ENCODE data around the gene TLE2. TPM values are rescaled to one million over a fixed set of nuclear protein-coding genes. Genes with fewer than 3 reads are reported as not detected.

Gene TLE2
- total and polyA plus RNA-seq, 2 donors (not counting 3 experiments of a cell fraction or from before 2014, with no cell fraction given) = 32.0 to 38.8 TPM

DNA sequence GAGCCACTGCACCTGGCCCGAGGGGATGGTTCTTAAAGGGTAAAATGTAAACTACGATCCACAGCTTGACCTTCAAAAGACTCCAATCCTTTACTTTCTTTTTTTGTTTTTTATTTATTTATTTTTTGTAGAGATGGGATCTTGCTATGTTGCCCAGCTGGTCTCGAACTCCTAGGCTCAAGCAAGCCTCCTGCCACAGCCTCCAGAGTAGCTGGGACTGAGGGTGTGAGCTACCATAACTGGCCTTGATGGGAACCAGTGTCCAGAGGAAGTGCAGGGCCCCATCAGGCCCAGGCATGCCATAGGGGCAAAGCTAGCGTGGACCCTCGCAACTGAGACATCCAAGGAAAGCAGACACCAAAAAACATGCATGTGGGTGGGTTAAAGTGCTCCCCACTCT, 66.0 kb downstream of the TLE2 start:
- Histone ChIP-seq H3K27me3 (ENCODE audit: control insufficient read depth in 2 of 2, insufficient read depth in 2 of 2, low read length in 2 of 2) (no peaks in the 10 kb centered on the region), H3K9me1 (replicated peaks; ENCODE audit: control insufficient read depth, extremely low read depth, insufficient read depth, low read length) (no peaks in the 10 kb centered on the region), H2AFZ (ENCODE audit: low read depth, low read length) (no peak overlapping the region), H3K79me2 (ENCODE audit: control insufficient read depth, insufficient read depth, low read length) (no peaks in the 10 kb centered on the region), H4K20me1 (replicated peaks; ENCODE audit: control insufficient read depth, extremely low read depth, insufficient read depth, low read length) (no peaks in the 10 kb centered on the region), H3K4me3 (replicated peaks in 1 of 3; ENCODE audit: insufficient read depth in 1 of 3, low read depth in 1 of 3, low read length in 3 of 3) (no peak overlapping the region), H3K36me3 (ENCODE audit: control insufficient read depth in 2 of 2, extremely low read depth in 1 of 2, insufficient read depth in 2 of 2, low read length in 2 of 2) (no peaks in the 10 kb centered on the region), H3K9ac (replicated peaks; ENCODE audit: extremely low read depth, insufficient read depth, low read length) (no peak overlapping the region), H3K4me2 (ENCODE audit: insufficient read depth, low read length) (no peak overlapping the region), H3K27ac (ENCODE audit: insufficient read depth, low read depth, low read length) (no peak overlapping the region), H3K9me3 (replicated peaks; ENCODE audit: control insufficient read depth, insufficient read depth, low read length) (no peaks in the 10 kb centered on the region), H3K4me1 (ENCODE audit: control insufficient read depth, extremely low read depth, insufficient read depth, low read length) (no peaks in the 10 kb centered on the region)
- FAIRE-seq (no peak), DNase-seq (ENCODE audit: low read depth, low spot score) (no peak)
- POLR2A ChIA-PET = no interaction called here
- TF ChIP-seq, protein P1, sequence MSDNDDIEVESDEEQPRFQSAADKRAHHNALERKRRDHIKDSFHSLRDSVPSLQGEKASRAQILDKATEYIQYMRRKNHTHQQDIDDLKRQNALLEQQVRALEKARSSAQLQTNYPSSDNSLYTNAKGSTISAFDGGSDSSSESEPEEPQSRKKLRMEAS (IDR thresholded peaks at IDR 0.05; ENCODE audit: insufficient read depth, insufficient read length) = no peak
- no peak for TF ChIP-seq GATA2 (IDR thresholded peaks at IDR 0.05; ENCODE audit: insufficient read depth, insufficient read length, low read depth, low read length)
- TF ChIP-seq EZH2 (IDR thresholded peaks at IDR 0.05; ENCODE audit: borderline replicate concordance, low read depth, low read length, severe bottlenecking) = no peak
- no peak for TF ChIP-seq MYC (IDR thresholded peaks at IDR 0.05; ENCODE audit: low read depth, low read length)
- TF ChIP-seq, protein P2, sequence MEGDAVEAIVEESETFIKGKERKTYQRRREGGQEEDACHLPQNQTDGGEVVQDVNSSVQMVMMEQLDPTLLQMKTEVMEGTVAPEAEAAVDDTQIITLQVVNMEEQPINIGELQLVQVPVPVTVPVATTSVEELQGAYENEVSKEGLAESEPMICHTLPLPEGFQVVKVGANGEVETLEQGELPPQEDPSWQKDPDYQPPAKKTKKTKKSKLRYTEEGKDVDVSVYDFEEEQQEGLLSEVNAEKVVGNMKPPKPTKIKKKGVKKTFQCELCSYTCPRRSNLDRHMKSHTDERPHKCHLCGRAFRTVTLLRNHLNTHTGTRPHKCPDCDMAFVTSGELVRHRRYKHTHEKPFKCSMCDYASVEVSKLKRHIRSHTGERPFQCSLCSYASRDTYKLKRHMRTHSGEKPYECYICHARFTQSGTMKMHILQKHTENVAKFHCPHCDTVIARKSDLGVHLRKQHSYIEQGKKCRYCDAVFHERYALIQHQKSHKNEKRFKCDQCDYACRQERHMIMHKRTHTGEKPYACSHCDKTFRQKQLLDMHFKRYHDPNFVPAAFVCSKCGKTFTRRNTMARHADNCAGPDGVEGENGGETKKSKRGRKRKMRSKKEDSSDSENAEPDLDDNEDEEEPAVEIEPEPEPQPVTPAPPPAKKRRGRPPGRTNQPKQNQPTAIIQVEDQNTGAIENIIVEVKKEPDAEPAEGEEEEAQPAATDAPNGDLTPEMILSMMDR (IDR thresholded peaks at IDR 0.05; ENCODE audit: extremely low read depth in 1 of 2, insufficient read depth in 1 of 2, low read depth in 1 of 2, low read length in 2 of 2) = no peak
- TF ChIP-seq FOS (IDR thresholded peaks at IDR 0.05; ENCODE audit: borderline replicate concordance, insufficient read depth, low read length) = no peak
- intact Hi-C loops (cut with micrococcal nuclease) (no loop called here), dilution Hi-C loops (cut with MboI; ENCODE audit: extremely low pct_ligation_motif_present, low sequenced_read_pairs) (no loop called here)
- CTCF ChIA-PET = interaction anchor here (0.9 to 11.0 kb wide), 20 partner anchors 12 to 340 kb away, joined by 3 to 200 read pairs (median 5); no protein-coding TSS in a partner anchor
- no TSS peak for BruUV-seq (replicated peaks)

All from endothelial cell of umbilical vein (primary cell).